Fibroblast of skin of back (primary cell): ENCODE results near the gene CRISPLD2.
"Not testable (repeated sequence)": the region's sequence is repeated elsewhere in the genome, so short reads cannot be mapped to it uniquely, and the experiment has no call there.

Experiments
- DNase-seq: peaks from one replicate; pipeline ENCODE4 v3.0.0-alpha.2; 2013

Gene CRISPLD2

GRCh38 chr16:84823926-84824325 lies 4.1 kb downstream of the CRISPLD2 start:
- DNase-seq, result no peak

GRCh38 chr16:84825896-84826557 lies 6.2 kb downstream of the CRISPLD2 start:
- DNase-seq, result no peak

- no peak for DNase-seq
These were observed 6.8 kb downstream of the CRISPLD2 start for GRCh38 chr16:84826558-84826941.

GRCh38 chr16:84827131-84827574 lies 7.4 kb downstream of the CRISPLD2 start:
- no peak for DNase-seq

- no peak for DNase-seq
These were observed 8.1 kb downstream of the CRISPLD2 start for GRCh38 chr16:84827897-84828296.

GRCh38 chr16:84828322-84828721 lies 8.5 kb downstream of the CRISPLD2 start:
- DNase-seq, result no peak

GRCh38 chr16:84829168-84829965 lies 9.6 kb downstream of the CRISPLD2 start:
- peak; percentile 91 for DNase-seq

GRCh38 chr16:84830765-84831384 lies 11.1 kb downstream of the CRISPLD2 start:
- no peak for DNase-seq

- not testable (repeated sequence) for DNase-seq
These were observed 11.9 kb downstream of the CRISPLD2 start for GRCh38 chr16:84831728-84832127.

- peak; percentile 87 for DNase-seq
These were observed 12.8 kb downstream of the CRISPLD2 start for GRCh38 chr16:84832488-84833143.

- no peak for DNase-seq
These were observed 13.3 kb downstream of the CRISPLD2 start for GRCh38 chr16:84833144-84833500.

- no peak for DNase-seq
These were observed 14.0 kb downstream of the CRISPLD2 start for GRCh38 chr16:84833542-84834402.

- DNase-seq, result no peak
These were observed 14.6 kb downstream of the CRISPLD2 start for GRCh38 chr16:84834403-84834772.

- DNase-seq, result peak; percentile 100
These were observed 16.5 kb downstream of the CRISPLD2 start for GRCh38 chr16:84836234-84836647.

GRCh38 chr16:84836967-84837366 lies 17.2 kb downstream of the CRISPLD2 start:
- no peak for DNase-seq

- peak; percentile 77 for DNase-seq
These were observed 18.7 kb downstream of the CRISPLD2 start for GRCh38 chr16:84838383-84838948.

GRCh38 chr16:84839054-84839453 lies 19.3 kb downstream of the CRISPLD2 start:
- peak; percentile 74 for DNase-seq

GRCh38 chr16:84839956-84840355 lies 20.2 kb downstream of the CRISPLD2 start:
- peak; percentile 95 for DNase-seq

GRCh38 chr16:84840687-84841627 lies 21.2 kb downstream of the CRISPLD2 start:
- DNase-seq, result no peak

GRCh38 chr16:84841787-84842300 lies 22.1 kb downstream of the CRISPLD2 start:
- no peak for DNase-seq
